Karpas-422 (cell line): ENCODE measurements around the gene OR6Q1. TPM values are rescaled to one million over a fixed set of nuclear protein-coding genes. Genes with fewer than 3 reads are reported as not detected.

Experiments used
- DNase-seq: peaks from one replicate; pipeline ENCODE4 v3.0.0-alpha.2; 2015
- H2AFZ ChIP-seq: fragments of 200-600 bp; sonication (generic); 2 replicates; pipeline ENCODE4 v1.6.1; 2014; ENCODE audit warnings: antibody characterized with exemption, low read length, mixed read lengths
- H3K27ac ChIP-seq: fragments of 200-600 bp; sonication (generic); 2 replicates; pipeline ENCODE4 v1.5.1; 2014; ENCODE audit warnings: mild to moderate bottlenecking, low read length, moderate library complexity
- H3K27me3 ChIP-seq: fragments of 200-600 bp; sonication (generic); 2 replicates; pipeline ENCODE4 v1.6.1; 2014; ENCODE audit warnings: low read length, mixed read lengths
- H3K36me3 ChIP-seq: fragments of 200-600 bp; sonication (generic); 2 replicates; pipeline ENCODE4 v1.6.1; 2014; ENCODE audit warnings: low read length, mixed read lengths; ENCODE audit not compliant: insufficient read depth
- H3K4me1 ChIP-seq: fragments of 200-600 bp; sonication (generic); 2 replicates; pipeline ENCODE4 v1.6.1; 2014; ENCODE audit warnings: mild to moderate bottlenecking, low read length, mixed read lengths
- H3K4me2 ChIP-seq: fragments of 200-600 bp; sonication (generic); 2 replicates; pipeline ENCODE4 v1.6.1; 2014; ENCODE audit warnings: low read length, low read depth, mild to moderate bottlenecking; ENCODE audit not compliant: poor library complexity, severe bottlenecking
- H3K4me3 ChIP-seq: fragments of 200-600 bp; sonication (generic); 2 replicates; pipeline ENCODE4 v1.5.1; 2014; ENCODE audit warnings: mild to moderate bottlenecking, antibody characterized with exemption, low read length, mixed read lengths
- H3K79me2 ChIP-seq: fragments of 200-600 bp; sonication (generic); 2 replicates; pipeline ENCODE4 v1.6.1; 2014; ENCODE audit warnings: mild to moderate bottlenecking, low read length, mixed read lengths
- H3K9ac ChIP-seq: fragments of 200-600 bp; sonication (generic); 2 replicates; pipeline ENCODE4 v1.6.0; 2014; ENCODE audit warnings: low read length
- H3K9me2 ChIP-seq: fragments of 200-600 bp; sonication (generic), shearing (Covaris generic); replicated peaks from 2 replicates; pipeline ENCODE4 v1.6.0; 2014; ENCODE audit warnings: mild to moderate bottlenecking, low read length, moderate library complexity; ENCODE audit not compliant: insufficient read depth
- H3K9me3 ChIP-seq: fragments of 300-700, 200-600 bp; sonication (generic); 2 replicates; pipeline ENCODE4 v1.6.1; 2014; ENCODE audit warnings: low read length, mixed read lengths
- H4K20me1 ChIP-seq: fragments of 200-600 bp; sonication (generic); 2 replicates; pipeline ENCODE4 v1.6.1; 2014; ENCODE audit warnings: mild to moderate bottlenecking, antibody characterized with exemption, low read length, low read depth; ENCODE audit not compliant: insufficient read depth
- total RNA-seq: library from RNA; depleted of rRNA; stranded (reverse); fragments of >200 nt; shearing (Covaris generic); gene quantifications from 2 replicates; pipeline ENCODE4 v1.2.3, GENCODE V29; 2014; ENCODE audit warnings: low replicate concordance

The OR6Q1 gene
- total RNA-seq, 1 experiment from 2014 or later = not detected

GRCh38 chr11:58059007-58059350, 28.2 kb downstream of the OR6Q1 start:
- no peak for DNase-seq
- Histone ChIP-seq H3K27ac (no peak overlapping the region), H3K9ac (no peak overlapping the region), H2AFZ (no peak overlapping the region), H3K9me3 (no peaks in the 10 kb centered on the region), H3K4me1 (no peaks in the 10 kb centered on the region), H3K4me3 (no peak overlapping the region), H3K79me2 (no peaks in the 10 kb centered on the region), H4K20me1 (no peaks in the 10 kb centered on the region), H3K36me3 (no peaks in the 10 kb centered on the region), H3K4me2 (no peak overlapping the region), H3K27me3 (no peaks in the 10 kb centered on the region), H3K9me2 (no peaks in the 10 kb centered on the region)

GRCh38 chr11:58060535-58060934, 29.8 kb downstream of the OR6Q1 start:
- Histone ChIP-seq H3K9ac (no peak overlapping the region), H3K4me2 (no peak overlapping the region), H3K27me3 (no peaks in the 10 kb centered on the region), H3K36me3 (no peaks in the 10 kb centered on the region), H2AFZ (no peak overlapping the region), H3K4me1 (no peaks in the 10 kb centered on the region), H3K27ac (no peak overlapping the region), H3K4me3 (no peak overlapping the region), H3K9me3 (no peaks in the 10 kb centered on the region), H3K9me2 (no peaks in the 10 kb centered on the region), H4K20me1 (no peaks in the 10 kb centered on the region), H3K79me2 (no peaks in the 10 kb centered on the region)
- no peak for DNase-seq

- H3K9me2 ChIP-seq = no peaks in the 10 kb centered on the region
- no peak overlapping the region for H3K9ac ChIP-seq
- H2AFZ ChIP-seq = no peak overlapping the region
- no peaks in the 10 kb centered on the region for H3K9me3 ChIP-seq
- no peaks in the 10 kb centered on the region for H4K20me1 ChIP-seq
- no peaks in the 10 kb centered on the region for H3K27me3 ChIP-seq
- H3K79me2 ChIP-seq = no peaks in the 10 kb centered on the region
- DNase-seq = no peak
- H3K36me3 ChIP-seq = no peaks in the 10 kb centered on the region
- no peaks in the 10 kb centered on the region for H3K4me1 ChIP-seq
- H3K4me3 ChIP-seq = no peak overlapping the region
- no peak overlapping the region for H3K27ac ChIP-seq
- no peak overlapping the region for H3K4me2 ChIP-seq
Measured at GRCh38 chr11:58060939-58061672, 30.4 kb downstream of the OR6Q1 start.

- DNase-seq = no peak
- H3K79me2 ChIP-seq = no peaks in the 10 kb centered on the region
- H3K4me1 ChIP-seq = no peaks in the 10 kb centered on the region
- H3K4me3 ChIP-seq = no peak overlapping the region
- no peaks in the 10 kb centered on the region for H4K20me1 ChIP-seq
- no peak overlapping the region for H2AFZ ChIP-seq
- no peaks in the 10 kb centered on the region for H3K27me3 ChIP-seq
- H3K9ac ChIP-seq = no peak overlapping the region
- H3K36me3 ChIP-seq = no peaks in the 10 kb centered on the region
- no peaks in the 10 kb centered on the region for H3K9me2 ChIP-seq
- no peak overlapping the region for H3K4me2 ChIP-seq
- H3K27ac ChIP-seq = no peak overlapping the region
- H3K9me3 ChIP-seq = no peaks in the 10 kb centered on the region
Measured at GRCh38 chr11:58061813-58062212, 31.1 kb downstream of the OR6Q1 start.

GRCh38 chr11:58067685-58068084, 36.9 kb downstream of the OR6Q1 start:
- H3K27me3 ChIP-seq = no peaks in the 10 kb centered on the region
- no peak overlapping the region for H2AFZ ChIP-seq
- H3K9me2 ChIP-seq = no peaks in the 10 kb centered on the region
- no peaks in the 10 kb centered on the region for H4K20me1 ChIP-seq
- no peaks in the 10 kb centered on the region for H3K36me3 ChIP-seq
- no peak overlapping the region for H3K4me3 ChIP-seq
- H3K9me3 ChIP-seq = no peaks in the 10 kb centered on the region
- no peak overlapping the region for H3K4me2 ChIP-seq
- no peak overlapping the region for H3K9ac ChIP-seq
- H3K79me2 ChIP-seq = no peaks in the 10 kb centered on the region
- no peak for DNase-seq
- H3K27ac ChIP-seq = no peak overlapping the region
- H3K4me1 ChIP-seq = no peaks in the 10 kb centered on the region

GRCh38 chr11:58068655-58069054, 37.9 kb downstream of the OR6Q1 start:
- no peak for DNase-seq
- Histone ChIP-seq H2AFZ (no peak overlapping the region), H3K4me2 (no peak overlapping the region), H3K36me3 (no peaks in the 10 kb centered on the region), H4K20me1 (no peaks in the 10 kb centered on the region), H3K27ac (no peak overlapping the region), H3K9me3 (no peaks in the 10 kb centered on the region), H3K4me1 (no peaks in the 10 kb centered on the region), H3K27me3 (no peaks in the 10 kb centered on the region), H3K9ac (no peak overlapping the region), H3K9me2 (no peaks in the 10 kb centered on the region), H3K4me3 (no peak overlapping the region), H3K79me2 (no peaks in the 10 kb centered on the region)

GRCh38 chr11:58070585-58070984, 39.8 kb downstream of the OR6Q1 start:
- H3K4me1 ChIP-seq = no peaks in the 10 kb centered on the region
- H3K27ac ChIP-seq = no peak overlapping the region

GRCh38 chr11:58075781-58076180, 45.0 kb downstream of the OR6Q1 start:
- Histone ChIP-seq H3K9ac (no peak overlapping the region), H3K9me3 (no peaks in the 10 kb centered on the region), H3K4me3 (no peak overlapping the region), H3K4me2 (no peak overlapping the region), H3K27ac (no peak overlapping the region), H4K20me1 (no peaks in the 10 kb centered on the region), H2AFZ (no peak overlapping the region), H3K36me3 (no peaks in the 10 kb centered on the region), H3K9me2 (no peaks in the 10 kb centered on the region), H3K27me3 (no peaks in the 10 kb centered on the region), H3K4me1 (no peaks in the 10 kb centered on the region), H3K79me2 (no peaks in the 10 kb centered on the region)
- DNase-seq = no peak

More at GRCh38 chr11:58070585-58070984, 39.8 kb downstream of the OR6Q1 start:
- Histone ChIP-seq H3K9me3 (no peaks in the 10 kb centered on the region), H4K20me1 (no peaks in the 10 kb centered on the region), H3K4me2 (no peak overlapping the region), H3K9me2 (no peaks in the 10 kb centered on the region), H3K9ac (no peak overlapping the region), H3K36me3 (no peaks in the 10 kb centered on the region), H2AFZ (no peak overlapping the region), H3K4me3 (no peak overlapping the region), H3K27me3 (no peaks in the 10 kb centered on the region), H3K79me2 (no peaks in the 10 kb centered on the region)
- no peak for DNase-seq
